GM21367 (cell line): Measurements from ENCODE around the gene ST6GALNAC2.
"Not testable (repeated sequence)": the region's sequence is repeated elsewhere in the genome, so short reads cannot be mapped to it uniquely, and the experiment has no call there.

ENCODE experiments used
- ATAC-seq: cut with Tn5 transposase; IDR thresholded peaks from one replicate; pipeline ENCODE4 v1.9.1; 2021; ENCODE audit not compliant: unreplicated experiment

The ST6GALNAC2 gene

GRCh38 chr17:76542566-76542971 is 43.1 kb downstream of the ST6GALNAC2 start:
- ATAC-seq: no peak

- no peak for ATAC-seq
Measured at GRCh38 chr17:76541739-76542454, 43.8 kb downstream of the ST6GALNAC2 start.

GRCh38 chr17:76540381-76541300 is 45.0 kb downstream of the ST6GALNAC2 start:
- no peak for ATAC-seq

- no peak for ATAC-seq
Measured at GRCh38 chr17:76539631-76540271, 45.9 kb downstream of the ST6GALNAC2 start, which contains the start of gene PRCD. PRCD (plus strand) TSS chr17:76540044; CDS start chr17:76540142, 98 bp downstream.

GRCh38 chr17:76538941-76539570 is 46.6 kb downstream of the ST6GALNAC2 start:
- ATAC-seq: no peak

- no peak for ATAC-seq
Measured at GRCh38 chr17:76538281-76538931, 47.3 kb downstream of the ST6GALNAC2 start.

GRCh38 chr17:76537578-76538280 is 47.9 kb downstream of the ST6GALNAC2 start, which contains the start of gene CYGB:
CYGB (minus strand) TSS chr17:76537709; CDS start chr17:76537542, 167 bp downstream.
- ATAC-seq: no peak

- no peak for ATAC-seq
Measured at GRCh38 chr17:76537288-76537577, 48.4 kb downstream of the ST6GALNAC2 start.

GRCh38 chr17:76536511-76537287 is 49.0 kb downstream of the ST6GALNAC2 start:
- ATAC-seq: no peak

- no peak for ATAC-seq
Measured at GRCh38 chr17:76535788-76536510, 49.7 kb downstream of the ST6GALNAC2 start.

- ATAC-seq: no peak
Measured at GRCh38 chr17:76534831-76535732, 50.6 kb downstream of the ST6GALNAC2 start.

GRCh38 chr17:76533640-76534359 is 51.9 kb downstream of the ST6GALNAC2 start:
- not testable (repeated sequence) for ATAC-seq

GRCh38 chr17:76532072-76532651 is 53.5 kb downstream of the ST6GALNAC2 start:
- ATAC-seq: no peak

- no peak for ATAC-seq
Measured at GRCh38 chr17:76531486-76532038, 54.1 kb downstream of the ST6GALNAC2 start.

- no peak for ATAC-seq
Measured at GRCh38 chr17:76530811-76531485, 54.7 kb downstream of the ST6GALNAC2 start.
